ENCODE data around the gene SPACA6.

GRCh38 chr19:51697169-51697776 lies 4.1 kb downstream of the SPACA6 start:
- TF ChIP-seq POLR2A (IDR thresholded peaks at IDR 0.05; ENCODE audit: control extremely low read depth in 1 of 2, low read depth in 2 of 2, low read length in 2 of 2) (no peak), KDM1A (IDR thresholded peaks at IDR 0.05; ENCODE audit: borderline replicate concordance, low read length) (no peak), EP300 (IDR thresholded peaks at IDR 0.05; ENCODE audit: borderline replicate concordance in 1 of 2, low read depth in 2 of 2, low read length in 2 of 2) (no peak), TBP (IDR thresholded peaks at IDR 0.05; ENCODE audit: low read depth, low read length) (no peak), TAF1 (IDR thresholded peaks at IDR 0.05; ENCODE audit: low read depth, low read length) (no peak), SIX5 (IDR thresholded peaks at IDR 0.05; ENCODE audit: low read depth, low read length) (no peak)
- TF ChIP-seq, protein P1, sequence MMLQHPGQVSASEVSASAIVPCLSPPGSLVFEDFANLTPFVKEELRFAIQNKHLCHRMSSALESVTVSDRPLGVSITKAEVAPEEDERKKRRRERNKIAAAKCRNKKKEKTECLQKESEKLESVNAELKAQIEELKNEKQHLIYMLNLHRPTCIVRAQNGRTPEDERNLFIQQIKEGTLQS (IDR thresholded peaks at IDR 0.05; ENCODE audit: insufficient read depth, low read depth, low read length), result no peak
- TF ChIP-seq, protein P2, sequence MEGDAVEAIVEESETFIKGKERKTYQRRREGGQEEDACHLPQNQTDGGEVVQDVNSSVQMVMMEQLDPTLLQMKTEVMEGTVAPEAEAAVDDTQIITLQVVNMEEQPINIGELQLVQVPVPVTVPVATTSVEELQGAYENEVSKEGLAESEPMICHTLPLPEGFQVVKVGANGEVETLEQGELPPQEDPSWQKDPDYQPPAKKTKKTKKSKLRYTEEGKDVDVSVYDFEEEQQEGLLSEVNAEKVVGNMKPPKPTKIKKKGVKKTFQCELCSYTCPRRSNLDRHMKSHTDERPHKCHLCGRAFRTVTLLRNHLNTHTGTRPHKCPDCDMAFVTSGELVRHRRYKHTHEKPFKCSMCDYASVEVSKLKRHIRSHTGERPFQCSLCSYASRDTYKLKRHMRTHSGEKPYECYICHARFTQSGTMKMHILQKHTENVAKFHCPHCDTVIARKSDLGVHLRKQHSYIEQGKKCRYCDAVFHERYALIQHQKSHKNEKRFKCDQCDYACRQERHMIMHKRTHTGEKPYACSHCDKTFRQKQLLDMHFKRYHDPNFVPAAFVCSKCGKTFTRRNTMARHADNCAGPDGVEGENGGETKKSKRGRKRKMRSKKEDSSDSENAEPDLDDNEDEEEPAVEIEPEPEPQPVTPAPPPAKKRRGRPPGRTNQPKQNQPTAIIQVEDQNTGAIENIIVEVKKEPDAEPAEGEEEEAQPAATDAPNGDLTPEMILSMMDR (IDR thresholded peaks at IDR 0.05; ENCODE audit: control extremely low read depth in 1 of 3, insufficient read depth in 1 of 3, low read depth in 1 of 3, low read length in 3 of 3), result no peak
